Activated CD4-positive, alpha-beta T cell treated with anti-CD3 and anti-CD28 coated beads for 24 hours (primary cell): ENCODE data around the gene MED8.

Experiments used
- DNase-seq, 2 donors: peaks; one replicate each; pipeline ENCODE4 v3.0.0-alpha.2; 2020; ENCODE audit warnings: low read depth in 2 of 2

Gene MED8

DNA sequence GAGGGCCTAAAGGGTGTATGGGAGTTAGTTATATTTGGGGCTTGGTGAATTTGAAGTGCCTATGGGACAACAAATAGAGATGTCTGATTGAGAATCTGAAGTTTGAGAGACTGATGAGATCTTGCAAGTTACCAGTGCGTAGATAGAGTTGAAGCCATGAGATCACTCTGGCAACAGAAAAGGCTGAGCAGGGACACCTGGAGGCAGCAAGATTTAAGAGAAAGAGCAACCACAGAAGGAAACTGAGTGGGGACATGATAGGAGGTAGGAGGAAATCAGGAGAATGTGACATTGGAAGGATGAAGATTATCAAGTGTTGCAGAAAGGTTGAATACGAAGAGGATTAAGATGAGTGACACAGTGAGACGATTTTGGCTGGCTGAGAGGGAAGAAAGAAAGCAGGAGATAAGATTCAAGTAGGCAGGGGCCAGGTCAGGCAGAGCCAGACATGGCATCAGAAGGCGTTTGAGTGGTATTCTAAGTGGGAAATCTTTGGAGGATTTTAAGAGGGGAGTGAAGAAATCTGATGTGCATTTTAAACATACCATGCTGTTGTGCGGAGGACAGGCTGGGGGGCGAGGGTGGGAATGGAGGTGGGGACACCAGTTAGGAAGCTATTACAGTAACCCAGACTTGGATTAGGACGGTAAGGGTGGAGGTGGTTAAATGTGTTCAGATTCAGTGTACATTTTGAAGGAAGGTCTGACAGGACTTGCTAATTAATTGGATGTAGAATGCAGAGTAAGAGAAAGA, 55.0 kb downstream of the MED8 start:
- DNase-seq, result no peak
